Thyroid gland (tissue), 4 donors: Measurements from ENCODE around the gene SLC30A3. TPM values are rescaled to one million over a fixed set of nuclear protein-coding genes. Genes with fewer than 3 reads are reported as not detected.

Source experiments
- DNase-seq, 2 donors: peaks; one replicate each; pipeline ENCODE4 v3.0.0-alpha.2; 2019
- H3K27ac ChIP-seq, 3 donors: fragments of 200-600 bp; sonication (generic); 1 replicate in 2 of 3; 2 replicates in 1 of 3; pipeline ENCODE4 v1.5.1; 2016 to 2019; ENCODE audit warnings: mild to moderate bottlenecking in 1 of 3, moderate library complexity in 1 of 3
- H3K27me3 ChIP-seq: fragments of 200-600 bp; sonication (generic); one replicate; pipeline ENCODE4 v1.5.1; 2019
- H3K36me3 ChIP-seq, 2 donors: fragments of 200-600 bp; sonication (generic); one replicate each; pipeline ENCODE4 v1.5.1; 2016 to 2019
- H3K4me1 ChIP-seq, 2 donors: fragments of 200-600 bp; sonication (generic); one replicate each; pipeline ENCODE4 v1.5.1; 2017 to 2019
- H3K4me3 ChIP-seq, 3 donors: fragments of 200-600 bp; sonication (generic); replicated peaks in 1 of 3; 1 replicate in 2 of 3; 2 replicates in 1 of 3; pipeline ENCODE4 v1.5.1; 2016; ENCODE audit warnings: mild to moderate bottlenecking in 1 of 3
- H3K9me3 ChIP-seq: fragments of 200-600 bp; sonication (generic); one replicate; pipeline ENCODE4 v1.5.1; 2017
- CTCF ChIP-seq, 6 experiments: fragments of 200-600 bp in 3 of 6; fragments of 450-650 bp in 3 of 6; sonication (generic) in 3 of 6; IDR thresholded peaks; one replicate each; pipeline ENCODE4 v1.5.1; 2016 to 2019; ENCODE audit warnings: antibody characterized with exemption in 6 of 6, mild to moderate bottlenecking in 2 of 6, inconsistent platforms in 1 of 6, moderate library complexity in 1 of 6
- POLR2A ChIP-seq, 2 donors: fragments of 450-650 bp; IDR thresholded peaks; one replicate each; pipeline ENCODE4 v1.6.1; 2017; ENCODE audit warnings: antibody characterized with exemption in 2 of 2, mild to moderate bottlenecking in 2 of 2, moderate library complexity in 1 of 2
- WGBS, 2 donors: methylation state at CpG; one replicate each; pipeline ENCODE4 v1.1.5; 2017; 5-methylcytosine and 5-hydroxymethylcytosine counted together
- intact Hi-C: fragments of 100-400 bp; cut with DNase I; formaldehyde crosslinking; loops from one replicate; pipeline ENCODE4 v1.15.1; 2023
- total RNA-seq, 4 donors: library from RNA; depleted of rRNA; stranded (reverse); fragments of >200 nt; gene quantifications; one replicate each; pipeline ENCODE4 v1.2.3, GENCODE V29; 2016

The SLC30A3 gene
- total RNA-seq, 4 donors from 2014 or later = 0.33 to 0.98 (median 0.80) TPM

GRCh38 chr2:27241761-27242613 is 20.9 kb downstream of the SLC30A3 start:
- no peaks in the 10 kb centered on the region for H3K27me3 ChIP-seq
- intact Hi-C loops = no loop called here
- H3K27ac ChIP-seq = no peak overlapping the region
- WGBS, 2 donors = 86 to 91% methylated on average over 12 to 23 of the region's 24 CpGs
- peaks cover 36 to 66% of the 10 kb centered on the region in 2 donors for H3K36me3 ChIP-seq
- H3K9me3 ChIP-seq = no peaks in the 10 kb centered on the region
- DNase-seq = no peak
- no peak overlapping the region for H3K4me3 ChIP-seq
- H3K4me1 ChIP-seq = no peaks in the 10 kb centered on the region
- no peak for TF ChIP-seq CTCF (IDR thresholded peaks at IDR 0.05)
- TF ChIP-seq POLR2A (IDR thresholded peaks at IDR 0.05) = no peak

GRCh38 chr2:27240406-27240805 is 22.4 kb downstream of the SLC30A3 start:
- Histone ChIP-seq H3K9me3 (no peaks in the 10 kb centered on the region), H3K27ac (no peak overlapping the region), H3K4me3 (no peak overlapping the region), H3K27me3 (no peaks in the 10 kb centered on the region), H3K4me1 (no peaks in the 10 kb centered on the region), H3K36me3 (peaks cover 50 to 74% of the 10 kb centered on the region in 2 donors)
- intact Hi-C loops = no loop called here
- no peak for DNase-seq
- WGBS, 2 donors = 94 to 96% methylated on average over 8 to 9 of the region's 9 CpGs
- TF ChIP-seq CTCF (IDR thresholded peaks at IDR 0.05) (no peak), POLR2A (IDR thresholded peaks at IDR 0.05) (no peak)

- Histone ChIP-seq H3K27me3 (no peaks in the 10 kb centered on the region), H3K4me1 (no peaks in the 10 kb centered on the region), H3K27ac (no peak overlapping the region), H3K4me3 (no peak overlapping the region), H3K36me3 (peaks cover 63 to 87% of the 10 kb centered on the region in 2 donors), H3K9me3 (no peaks in the 10 kb centered on the region)
- WGBS, 2 donors = 93 to 98% methylated on average over 3 to 8 of the region's 8 CpGs
- TF ChIP-seq CTCF (IDR thresholded peaks at IDR 0.05) = no peak
- no peak for TF ChIP-seq POLR2A (IDR thresholded peaks at IDR 0.05)
- no peak for DNase-seq
- intact Hi-C loops = no loop called here
Measured at GRCh38 chr2:27238976-27239375, 23.9 kb downstream of the SLC30A3 start.

- TF ChIP-seq CTCF (IDR thresholded peaks at IDR 0.05) (no peak), POLR2A (IDR thresholded peaks at IDR 0.05) (no peak)
- Histone ChIP-seq H3K36me3 (peaks cover 70 to 88% of the 10 kb centered on the region in 2 donors), H3K27ac (no peak overlapping the region), H3K4me3 (no peak overlapping the region), H3K4me1 (no peaks in the 10 kb centered on the region), H3K9me3 (no peaks in the 10 kb centered on the region), H3K27me3 (no peaks in the 10 kb centered on the region)
- DNase-seq = no peak
- intact Hi-C loops = no loop called here
- WGBS, 2 donors = 96 to 98% methylated on average over 13 to 15 of the region's 15 CpGs
Measured at GRCh38 chr2:27237341-27237945, 25.4 kb downstream of the SLC30A3 start.

GRCh38 chr2:27236626-27237025 is 26.2 kb downstream of the SLC30A3 start:
- WGBS, 2 donors = 87 to 92% methylated on average over 3 of the region's 3 CpGs
- no peak for DNase-seq
- no peaks in the 10 kb centered on the region for H3K4me1 ChIP-seq
- peaks cover 75 to 88% of the 10 kb centered on the region in 2 donors for H3K36me3 ChIP-seq
- no peaks in the 10 kb centered on the region for H3K9me3 ChIP-seq
- no peaks in the 10 kb centered on the region for H3K27me3 ChIP-seq
- no peak overlapping the region for H3K4me3 ChIP-seq
- no peak overlapping the region for H3K27ac ChIP-seq
- TF ChIP-seq CTCF (IDR thresholded peaks at IDR 0.05) = no peak
- intact Hi-C loops = no loop called here
